HG02642 (cell line): ENCODE results near the gene SH3RF1.

Experiments used
- ATAC-seq: cut with Tn5 transposase; IDR thresholded peaks from one replicate; pipeline ENCODE4 v1.9.1; 2021; ENCODE audit warnings: mild to moderate bottlenecking; ENCODE audit not compliant: unreplicated experiment, poor library complexity

The SH3RF1 gene

GRCh38 chr4:169051761-169052593, 218.8 kb downstream of the SH3RF1 start:
- ATAC-seq, result no peak

GRCh38 chr4:169050881-169051760, 219.6 kb downstream of the SH3RF1 start:
- no peak for ATAC-seq

- ATAC-seq, result no peak
Measured at GRCh38 chr4:169050284-169050683, 220.5 kb downstream of the SH3RF1 start.

GRCh38 chr4:169048868-169049414, 221.8 kb downstream of the SH3RF1 start:
- no peak for ATAC-seq

GRCh38 chr4:169047956-169048355, 222.8 kb downstream of the SH3RF1 start:
- ATAC-seq, result no peak

GRCh38 chr4:169045862-169046584, 224.7 kb downstream of the SH3RF1 start:
- ATAC-seq, result no peak

GRCh38 chr4:169044714-169045447, 225.9 kb downstream of the SH3RF1 start:
- ATAC-seq, result no peak
